HG03575 (cell line): Measurements from ENCODE around the gene DALRD3.

ENCODE experiments used
- ATAC-seq: cut with Tn5 transposase; IDR thresholded peaks from one replicate; pipeline ENCODE4 v1.9.1; 2021; ENCODE audit not compliant: unreplicated experiment, insufficient number of reproducible peaks, low FRiP score; ENCODE audit errors: extremely low read depth

DALRD3 gene

GRCh38 chr3:48985831-48986376, 32.5 kb downstream of the DALRD3 start:
- ATAC-seq = no peak

GRCh38 chr3:48984663-48985062, 33.7 kb downstream of the DALRD3 start:
- no peak for ATAC-seq

- ATAC-seq = no peak
Measured at GRCh38 chr3:48983096-48983495, 35.3 kb downstream of the DALRD3 start.

GRCh38 chr3:48982686-48983085, 35.7 kb downstream of the DALRD3 start:
- ATAC-seq = no peak

- no peak for ATAC-seq
Measured at GRCh38 chr3:48982016-48982415, 36.4 kb downstream of the DALRD3 start.

GRCh38 chr3:48980295-48980694, 38.1 kb downstream of the DALRD3 start:
- ATAC-seq = no peak

- no peak for ATAC-seq
Measured at GRCh38 chr3:48979451-48979850, 38.9 kb downstream of the DALRD3 start.

GRCh38 chr3:48974076-48974864, 44.1 kb downstream of the DALRD3 start:
- no peak for ATAC-seq

GRCh38 chr3:48970586-48970985, 47.8 kb downstream of the DALRD3 start:
- no peak for ATAC-seq

GRCh38 chr3:48966876-48967361, 51.5 kb downstream of the DALRD3 start:
- no peak for ATAC-seq

- ATAC-seq = no peak
Measured at GRCh38 chr3:48966367-48966766, 52.0 kb downstream of the DALRD3 start.
